GM12874 (cell line): Measurements from ENCODE around the gene NCKIPSD.

ENCODE experiments used
- TF ChIP-seq, protein P1 (sequence below): IDR thresholded peaks from 2 replicates; pipeline ENCODE4 v1.5.1; 2011; ENCODE audit warnings: low read depth, mild to moderate bottlenecking, control low read depth, low read length, moderate library complexity; ENCODE audit not compliant: insufficient read depth

The NCKIPSD gene

DNA sequence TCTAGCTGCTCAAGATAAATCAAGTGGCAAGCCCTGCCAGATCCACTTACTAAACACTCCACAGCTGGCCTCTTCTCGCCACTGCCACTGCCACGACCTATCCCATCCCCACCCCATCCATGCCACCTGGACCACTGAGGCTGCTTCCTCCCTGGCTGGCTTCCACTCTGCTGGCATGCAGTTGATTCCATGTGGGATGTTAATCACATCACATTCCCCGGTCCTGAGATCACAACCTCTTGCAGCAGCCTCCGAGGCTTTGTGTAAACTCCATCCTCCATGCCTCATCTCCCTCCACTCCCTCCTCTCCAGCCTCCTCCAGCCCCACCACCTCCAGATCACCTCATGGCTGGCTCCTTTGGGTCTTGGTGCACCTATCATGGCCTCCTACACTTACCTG lies 7.7 kb downstream of the NCKIPSD start:
- TF ChIP-seq, protein P1, sequence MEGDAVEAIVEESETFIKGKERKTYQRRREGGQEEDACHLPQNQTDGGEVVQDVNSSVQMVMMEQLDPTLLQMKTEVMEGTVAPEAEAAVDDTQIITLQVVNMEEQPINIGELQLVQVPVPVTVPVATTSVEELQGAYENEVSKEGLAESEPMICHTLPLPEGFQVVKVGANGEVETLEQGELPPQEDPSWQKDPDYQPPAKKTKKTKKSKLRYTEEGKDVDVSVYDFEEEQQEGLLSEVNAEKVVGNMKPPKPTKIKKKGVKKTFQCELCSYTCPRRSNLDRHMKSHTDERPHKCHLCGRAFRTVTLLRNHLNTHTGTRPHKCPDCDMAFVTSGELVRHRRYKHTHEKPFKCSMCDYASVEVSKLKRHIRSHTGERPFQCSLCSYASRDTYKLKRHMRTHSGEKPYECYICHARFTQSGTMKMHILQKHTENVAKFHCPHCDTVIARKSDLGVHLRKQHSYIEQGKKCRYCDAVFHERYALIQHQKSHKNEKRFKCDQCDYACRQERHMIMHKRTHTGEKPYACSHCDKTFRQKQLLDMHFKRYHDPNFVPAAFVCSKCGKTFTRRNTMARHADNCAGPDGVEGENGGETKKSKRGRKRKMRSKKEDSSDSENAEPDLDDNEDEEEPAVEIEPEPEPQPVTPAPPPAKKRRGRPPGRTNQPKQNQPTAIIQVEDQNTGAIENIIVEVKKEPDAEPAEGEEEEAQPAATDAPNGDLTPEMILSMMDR, result no peak

DNA sequence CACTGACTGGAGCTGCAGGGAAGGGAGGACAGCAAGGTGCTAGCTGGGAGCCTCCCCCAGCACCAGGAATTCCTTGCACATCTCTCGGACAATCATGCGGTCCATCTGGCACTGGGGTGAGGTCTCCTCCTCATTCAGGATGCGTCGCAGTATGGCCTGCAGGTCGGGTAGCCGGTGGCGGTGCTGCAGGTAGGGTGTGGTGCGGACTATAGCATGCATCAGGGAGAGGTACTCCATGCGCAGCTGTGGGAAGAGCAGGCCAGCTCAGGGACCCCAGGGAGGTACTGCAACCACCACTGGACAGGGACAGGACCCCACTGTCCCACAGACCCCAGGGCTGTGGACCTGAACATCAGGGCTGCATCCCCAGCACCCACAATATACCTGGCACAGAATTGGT lies 11.2 kb downstream of the NCKIPSD start:
- TF ChIP-seq, protein P1, result no peak

DNA sequence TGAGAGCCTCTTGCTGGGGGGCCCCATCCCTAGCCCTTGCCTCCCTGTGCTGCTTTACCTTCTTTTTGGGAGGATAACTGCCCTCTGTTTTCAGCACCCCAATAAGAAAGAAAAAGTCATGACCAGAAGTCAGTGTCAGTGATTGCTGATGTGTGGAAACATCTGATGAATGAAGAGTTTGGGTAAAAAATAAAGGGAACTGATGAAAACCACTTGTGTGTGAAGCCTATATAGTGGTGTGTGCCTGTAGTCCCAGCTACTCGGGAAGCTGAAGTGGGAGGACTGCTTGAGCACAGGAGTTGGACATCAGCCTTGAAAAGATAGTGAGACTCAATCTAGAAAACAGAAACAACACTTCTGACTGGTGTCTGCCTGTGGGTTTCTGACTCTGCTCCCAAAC lies 13.2 kb downstream of the NCKIPSD start:
- TF ChIP-seq, protein P1, result no peak

DNA sequence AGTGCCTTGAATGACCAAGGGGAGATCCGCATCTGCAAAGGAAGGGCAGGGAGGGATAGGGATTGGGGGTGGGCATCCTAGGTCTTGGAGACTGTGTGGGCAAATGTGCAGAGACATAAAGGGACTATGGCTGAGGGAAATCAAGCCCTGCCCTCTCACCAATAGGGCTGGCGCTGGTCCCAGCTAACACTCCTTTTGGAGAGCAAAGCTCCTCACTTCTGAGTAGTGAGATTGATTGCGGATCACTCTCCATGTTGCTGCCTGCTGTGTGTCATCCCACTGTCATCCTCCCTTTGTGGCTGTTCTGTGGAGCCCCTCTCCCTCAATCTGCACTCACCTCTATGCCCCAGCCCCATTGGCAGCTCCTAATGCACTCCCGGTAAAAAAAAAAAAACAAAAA lies 20.8 kb downstream of the NCKIPSD start:
- TF ChIP-seq, protein P1, result no peak

DNA sequence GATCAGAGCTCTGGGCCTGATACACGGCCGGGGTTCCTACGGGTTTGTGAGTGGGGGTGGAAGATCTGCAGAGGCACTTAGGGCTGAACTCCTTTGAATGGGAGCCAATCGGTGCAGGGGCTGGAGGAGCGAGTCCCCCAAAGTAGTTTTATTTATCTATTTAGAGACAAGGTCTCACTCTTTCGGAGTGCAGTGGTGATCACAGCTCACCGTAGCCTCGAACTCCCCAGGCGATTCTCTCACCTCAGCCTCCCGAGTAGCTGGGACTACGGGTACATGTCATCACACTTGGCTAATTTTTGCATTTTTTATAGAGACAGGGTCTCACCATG lies 21.4 kb downstream of the NCKIPSD start:
- TF ChIP-seq, protein P1, result no peak

DNA sequence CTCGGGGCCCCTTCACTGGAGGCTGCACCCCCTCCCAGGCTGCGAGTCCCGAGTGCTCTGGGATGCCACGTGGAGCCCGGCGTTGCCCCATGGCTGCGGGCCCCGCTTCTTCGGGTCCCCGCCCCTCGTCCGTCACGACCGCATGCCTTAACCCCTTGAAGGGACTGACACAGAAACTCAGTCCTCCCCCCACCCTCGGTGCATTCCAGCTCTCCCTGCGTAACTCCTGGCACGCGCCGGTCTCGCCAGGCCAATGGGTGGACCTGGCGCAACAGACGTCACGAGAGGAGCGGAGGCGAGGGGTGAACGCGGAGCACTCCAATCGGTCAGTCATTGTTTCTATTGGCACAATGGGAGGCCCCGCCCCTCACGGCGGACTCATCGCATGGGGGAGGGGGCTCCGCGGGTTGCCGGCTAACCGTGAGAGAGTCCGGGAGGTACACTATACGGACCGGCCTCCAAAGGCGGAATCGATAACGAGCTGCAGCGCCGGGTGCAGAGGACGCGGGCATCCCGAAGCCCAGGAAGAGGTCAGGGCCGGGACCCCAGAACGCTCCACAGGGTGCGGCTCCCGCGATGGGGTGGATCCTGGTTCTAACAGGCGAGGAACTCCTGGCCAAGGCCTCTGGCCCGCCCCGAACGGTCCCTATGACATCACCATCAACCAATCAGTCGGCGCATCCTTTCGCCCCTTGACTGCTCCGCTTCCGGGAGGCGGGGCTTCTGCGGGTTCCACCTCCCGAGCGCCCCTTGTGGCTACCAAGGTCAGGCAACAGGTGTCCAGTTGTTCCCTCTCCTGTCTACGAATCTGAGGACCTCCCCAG lies 22.0 kb downstream of the NCKIPSD start:
- TF ChIP-seq, protein P1, result peak; percentile 92

DNA sequence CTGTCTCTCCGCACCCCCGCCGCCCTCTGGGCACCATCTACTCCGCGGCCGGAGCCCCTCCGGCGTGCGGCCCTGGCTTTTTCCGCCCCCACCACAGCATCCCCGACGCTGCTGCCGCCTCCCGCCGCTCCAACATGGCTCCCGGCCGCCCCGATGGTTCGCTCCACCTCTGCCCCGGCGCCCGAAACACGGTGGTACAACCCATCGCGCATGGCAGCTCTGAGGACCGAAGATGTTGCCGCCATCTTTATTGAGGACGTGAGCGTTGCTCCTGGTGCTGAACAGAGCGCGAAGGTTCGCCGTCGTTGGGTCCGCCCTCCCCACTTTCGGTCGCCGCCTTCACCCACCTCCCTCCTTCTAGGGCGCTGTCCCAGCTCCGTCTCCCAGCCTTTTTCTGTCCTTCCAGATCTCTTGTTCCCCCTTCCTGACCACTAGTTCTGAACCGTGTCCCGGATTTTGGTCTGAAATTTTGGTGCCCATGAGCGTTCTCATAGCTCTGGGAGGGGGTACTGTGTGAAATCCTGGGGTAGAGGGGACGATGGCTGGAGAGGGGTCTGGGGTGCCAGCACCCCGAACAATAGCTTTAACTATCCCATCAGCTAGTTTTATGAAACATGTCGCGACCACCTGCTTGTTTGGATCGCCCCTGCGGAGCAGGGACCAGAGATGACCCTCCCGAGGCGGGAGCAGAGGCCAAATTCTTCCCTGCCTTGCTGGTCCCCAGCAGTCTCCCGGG lies 22.8 kb downstream of the NCKIPSD start, which contains the start of gene CELSR3:
Gene CELSR3, minus strand, starts transcription at position 134 of the 736 bp plus-strand sequence. CDS start 252 bp downstream, outside the sequence.
- TF ChIP-seq, protein P1, result no peak
